H1 (cell line): ENCODE measurements around the gene LIPG. TPM values are rescaled to one million over a fixed set of nuclear protein-coding genes. Genes with fewer than 3 reads are reported as not detected.

Experiments
- BCL11A ChIP-seq, 2 experiments: IDR thresholded peaks; one replicate each; pipeline ENCODE4 v1.6.1; 2011; ENCODE audit warnings: low read depth in 2 of 2, low read length in 2 of 2, mild to moderate bottlenecking in 2 of 2
- CHD1 ChIP-seq: IDR thresholded peaks from 2 replicates; pipeline ENCODE4 v1.6.1; 2012; ENCODE audit warnings: low read depth, low read length, improper control_type of control experiment
- HDAC6 ChIP-seq: IDR thresholded peaks from one replicate; pipeline ENCODE4 v1.7.1; 2012; ENCODE audit warnings: low read depth, mild to moderate bottlenecking, inconsistent platforms, low read length, moderate library complexity
- NRF1 ChIP-seq: IDR thresholded peaks from 2 replicates; pipeline ENCODE4 v1.6.1; 2011; ENCODE audit warnings: mild to moderate bottlenecking, low read depth, low read length, improper control_type of control experiment
- RNF2 ChIP-seq: fragments of 200-900, 300-1000 bp; sonication (generic); IDR thresholded peaks from 2 replicates; pipeline ENCODE4 v1.7.1; 2016; ENCODE audit warnings: borderline replicate concordance, low read depth, mild to moderate bottlenecking, antibody characterized with exemption, low read length; ENCODE audit not compliant: poor library complexity, severe bottlenecking; ENCODE audit errors: missing control alignments
- SUZ12 ChIP-seq: fragments of 200-600 bp; sonication (generic); IDR thresholded peaks from 2 replicates; pipeline ENCODE4 v1.6.1; 2012; ENCODE audit warnings: mild to moderate bottlenecking, inconsistent platforms, low read length, moderate library complexity, mixed read lengths
- TCF12 ChIP-seq: IDR thresholded peaks from 2 replicates; pipeline ENCODE4 v1.6.1; 2011; ENCODE audit warnings: low read depth, mild to moderate bottlenecking, low read length
- ZNF274 ChIP-seq: IDR thresholded peaks from 2 replicates; pipeline ENCODE4 v1.7.0; 2012; ENCODE audit warnings: low read length, borderline replicate concordance; ENCODE audit errors: extremely low read depth
- polyA plus RNA-seq, 7 experiments: library from polyadenylated mRNA; depleted of rRNA in 3 of 7; stranded (reverse) in 5 of 7; unstranded in 2 of 7; fragments of >200 nt in 5 of 7; fragments of 200-250 nt in 2 of 7; gene quantifications; 1 replicate in 5 of 7; 2 replicates in 1 of 7; 4 replicates in 1 of 7; pipeline versions ENCODE4 v1.2.1 to v1.2.3, GENCODE V29; 2011 to 2013; ENCODE audit warnings: missing spikeins in 2 of 7, mixed read lengths in 2 of 7
- total RNA-seq: library from RNA; stranded (reverse); fragmentation: NEBNext Ultra II Directional; extraction: Animal tissue kit (Norgen Biotek cat#: 25700); gene quantifications from 2 replicates; pipeline ENCODE4 v1.2.1, GENCODE V29; 2021

The LIPG gene
- total and polyA plus RNA-seq, 2 of the 8 experiments (the other 6 are each of a cell fraction or from before 2014, with no cell fraction given): 9.2 to 9.8 TPM

GRCh38 chr18:49617865-49618264, 56.0 kb downstream of the LIPG start (continued):
- no peak for TF ChIP-seq RNF2
- TF ChIP-seq BCL11A (IDR thresholded peaks at IDR 0.05; ENCODE audit: low read depth in 2 of 2, low read length in 2 of 2): no peak
- TF ChIP-seq TCF12: no peak
- TF ChIP-seq SUZ12: no peak
- no peak for TF ChIP-seq NRF1
- TF ChIP-seq ZNF274: no peak
- TF ChIP-seq CHD1: no peak
- TF ChIP-seq HDAC6: no peak
